ENCODE data around the gene LRCH4. TPM values are rescaled to one million over a fixed set of nuclear protein-coding genes. Genes with fewer than 3 reads are reported as not detected.

LRCH4 gene
- total and polyA plus RNA-seq, 9 of the 15 experiments (the other 6 are each of a cell fraction or from before 2014, with no cell fraction given), result 0.06 to 63.3 (median 15.0) TPM

GRCh38 chr7:100538654-100539435, 47.1 kb downstream of the LRCH4 start, which contains the start of gene AGFG2 (continued):
- TF ChIP-seq, protein P1, sequence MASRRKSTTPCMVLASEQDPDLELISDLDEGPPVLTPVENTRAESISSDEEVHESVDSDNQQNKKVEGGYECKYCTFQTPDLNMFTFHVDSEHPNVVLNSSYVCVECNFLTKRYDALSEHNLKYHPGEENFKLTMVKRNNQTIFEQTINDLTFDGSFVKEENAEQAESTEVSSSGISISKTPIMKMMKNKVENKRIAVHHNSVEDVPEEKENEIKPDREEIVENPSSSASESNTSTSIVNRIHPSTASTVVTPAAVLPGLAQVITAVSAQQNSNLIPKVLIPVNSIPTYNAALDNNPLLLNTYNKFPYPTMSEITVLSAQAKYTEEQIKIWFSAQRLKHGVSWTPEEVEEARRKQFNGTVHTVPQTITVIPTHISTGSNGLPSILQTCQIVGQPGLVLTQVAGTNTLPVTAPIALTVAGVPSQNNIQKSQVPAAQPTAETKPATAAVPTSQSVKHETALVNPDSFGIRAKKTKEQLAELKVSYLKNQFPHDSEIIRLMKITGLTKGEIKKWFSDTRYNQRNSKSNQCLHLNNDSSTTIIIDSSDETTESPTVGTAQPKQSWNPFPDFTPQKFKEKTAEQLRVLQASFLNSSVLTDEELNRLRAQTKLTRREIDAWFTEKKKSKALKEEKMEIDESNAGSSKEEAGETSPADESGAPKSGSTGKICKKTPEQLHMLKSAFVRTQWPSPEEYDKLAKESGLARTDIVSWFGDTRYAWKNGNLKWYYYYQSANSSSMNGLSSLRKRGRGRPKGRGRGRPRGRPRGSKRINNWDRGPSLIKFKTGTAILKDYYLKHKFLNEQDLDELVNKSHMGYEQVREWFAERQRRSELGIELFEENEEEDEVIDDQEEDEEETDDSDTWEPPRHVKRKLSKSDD (conservative IDR thresholded peaks at IDR 0.05; ENCODE audit: low read length), result no peak
- TF ChIP-seq HNRNPK (IDR thresholded peaks at IDR 0.05; ENCODE audit: low read depth, low read length, poor library complexity, severe bottlenecking), result no peak
- peak; percentile 84 for TF ChIP-seq NEUROD1 (IDR thresholded peaks at IDR 0.05; ENCODE audit: borderline replicate concordance, low read depth, low read length, partially characterized antibody)
- TF ChIP-seq, protein P2, sequence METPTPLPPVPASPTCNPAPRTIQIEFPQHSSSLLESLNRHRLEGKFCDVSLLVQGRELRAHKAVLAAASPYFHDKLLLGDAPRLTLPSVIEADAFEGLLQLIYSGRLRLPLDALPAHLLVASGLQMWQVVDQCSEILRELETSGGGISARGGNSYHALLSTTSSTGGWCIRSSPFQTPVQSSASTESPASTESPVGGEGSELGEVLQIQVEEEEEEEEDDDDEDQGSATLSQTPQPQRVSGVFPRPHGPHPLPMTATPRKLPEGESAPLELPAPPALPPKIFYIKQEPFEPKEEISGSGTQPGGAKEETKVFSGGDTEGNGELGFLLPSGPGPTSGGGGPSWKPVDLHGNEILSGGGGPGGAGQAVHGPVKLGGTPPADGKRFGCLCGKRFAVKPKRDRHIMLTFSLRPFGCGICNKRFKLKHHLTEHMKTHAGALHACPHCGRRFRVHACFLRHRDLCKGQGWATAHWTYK (CRISPR knock-in tag; IDR thresholded peaks at IDR 0.05), result peak; percentile 79; the same call in 1 of the 2 replicates
- TF ChIP-seq, protein P3, sequence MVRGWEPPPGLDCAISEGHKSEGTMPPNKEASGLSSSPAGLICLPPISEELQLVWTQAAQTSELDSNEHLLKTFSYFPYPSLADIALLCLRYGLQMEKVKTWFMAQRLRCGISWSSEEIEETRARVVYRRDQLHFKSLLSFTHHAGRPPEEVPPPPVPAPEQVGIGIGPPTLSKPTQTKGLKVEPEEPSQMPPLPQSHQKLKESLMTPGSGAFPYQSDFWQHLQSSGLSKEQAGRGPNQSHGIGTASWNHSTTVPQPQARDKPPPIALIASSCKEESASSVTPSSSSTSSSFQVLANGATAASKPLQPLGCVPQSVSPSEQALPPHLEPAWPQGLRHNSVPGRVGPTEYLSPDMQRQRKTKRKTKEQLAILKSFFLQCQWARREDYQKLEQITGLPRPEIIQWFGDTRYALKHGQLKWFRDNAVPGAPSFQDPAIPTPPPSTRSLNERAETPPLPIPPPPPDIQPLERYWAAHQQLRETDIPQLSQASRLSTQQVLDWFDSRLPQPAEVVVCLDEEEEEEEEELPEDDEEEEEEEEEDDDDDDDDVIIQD (CRISPR knock-in tag; IDR thresholded peaks at IDR 0.05), result peak; percentile 77; the same call in 1 of the 2 replicates
- peak; percentile 32; the same call in 1 of the 2 replicates for TF ChIP-seq DIDO1 (tag; IDR thresholded peaks at IDR 0.05; ENCODE audit: low read depth)
- TF ChIP-seq MBD2 (IDR thresholded peaks at IDR 0.05; ENCODE audit: borderline replicate concordance, low read depth), result peak; percentile 94
- TF ChIP-seq SMAD1 (IDR thresholded peaks at IDR 0.05; ENCODE audit: low read depth, low read length, partially characterized antibody), result peak; percentile 56
- TF ChIP-seq NCOA1 (IDR thresholded peaks at IDR 0.05; ENCODE audit: low read depth), result no peak
- TF ChIP-seq CC2D1A (IDR thresholded peaks at IDR 0.05), result peak; percentile 58; the same call in 1 of the 2 replicates
- no peak for TF ChIP-seq MTA2 (IDR thresholded peaks at IDR 0.05; ENCODE audit: low read depth)
- no peak for TF ChIP-seq HMG20A (CRISPR knock-in tag; conservative IDR thresholded peaks at IDR 0.05)
- peak; percentile 58 for TF ChIP-seq JUN (IDR thresholded peaks at IDR 0.05; ENCODE audit: borderline replicate concordance, low read depth, low read length)
- no peak for TF ChIP-seq JUN (CRISPR knock-in tag; IDR thresholded peaks at IDR 0.05; ENCODE audit: borderline replicate concordance)
- no peak for TF ChIP-seq MAFF (IDR thresholded peaks at IDR 0.05; ENCODE audit: low read length)
- no peak for TF ChIP-seq SAFB (IDR thresholded peaks at IDR 0.05; ENCODE audit: borderline replicate concordance, low read depth, low read length)
- no peak; the same call in 1 of the 2 replicates for TF ChIP-seq NFE2 (IDR thresholded peaks at IDR 0.05; ENCODE audit: low read depth)
- TF ChIP-seq EZH2 (IDR thresholded peaks at IDR 0.05; ENCODE audit: borderline replicate concordance, low read depth, low read length), result no peak
- peak; percentile 67 for TF ChIP-seq TCF7 (IDR thresholded peaks at IDR 0.05; ENCODE audit: borderline replicate concordance)
- TF ChIP-seq, protein P4, sequence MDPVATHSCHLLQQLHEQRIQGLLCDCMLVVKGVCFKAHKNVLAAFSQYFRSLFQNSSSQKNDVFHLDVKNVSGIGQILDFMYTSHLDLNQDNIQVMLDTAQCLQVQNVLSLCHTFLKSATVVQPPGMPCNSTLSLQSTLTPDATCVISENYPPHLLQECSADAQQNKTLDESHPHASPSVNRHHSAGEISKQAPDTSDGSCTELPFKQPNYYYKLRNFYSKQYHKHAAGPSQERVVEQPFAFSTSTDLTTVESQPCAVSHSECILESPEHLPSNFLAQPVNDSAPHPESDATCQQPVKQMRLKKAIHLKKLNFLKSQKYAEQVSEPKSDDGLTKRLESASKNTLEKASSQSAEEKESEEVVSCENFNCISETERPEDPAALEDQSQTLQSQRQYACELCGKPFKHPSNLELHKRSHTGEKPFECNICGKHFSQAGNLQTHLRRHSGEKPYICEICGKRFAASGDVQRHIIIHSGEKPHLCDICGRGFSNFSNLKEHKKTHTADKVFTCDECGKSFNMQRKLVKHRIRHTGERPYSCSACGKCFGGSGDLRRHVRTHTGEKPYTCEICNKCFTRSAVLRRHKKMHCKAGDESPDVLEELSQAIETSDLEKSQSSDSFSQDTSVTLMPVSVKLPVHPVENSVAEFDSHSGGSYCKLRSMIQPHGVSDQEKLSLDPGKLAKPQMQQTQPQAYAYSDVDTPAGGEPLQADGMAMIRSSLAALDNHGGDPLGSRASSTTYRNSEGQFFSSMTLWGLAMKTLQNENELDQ (CRISPR knock-in tag; IDR thresholded peaks at IDR 0.05; ENCODE audit: borderline replicate concordance), result no peak
- TF ChIP-seq SETDB1 (IDR thresholded peaks at IDR 0.05; ENCODE audit: low read length), result no peak

All from K562 (cell line).